NCI-H1048 (cell line): Measurements from ENCODE around the gene SORCS2.
"Not testable (repeated sequence)": the region's sequence is repeated elsewhere in the genome, so short reads cannot be mapped to it uniquely, and the experiment has no call there.

Experiments
- DNase-seq: peaks from one replicate; lab custom pipeline; 2025; lab: John Stamatoyannopoulos, UW

SORCS2 gene

GRCh38 chr4:7554905-7555304 lies 362.6 kb downstream of the SORCS2 start:
- DNase-seq = no peak

- no peak for DNase-seq
These were observed 364.2 kb downstream of the SORCS2 start for GRCh38 chr4:7556558-7556957.

GRCh38 chr4:7557456-7557855 lies 365.1 kb downstream of the SORCS2 start:
- no peak for DNase-seq

GRCh38 chr4:7558436-7558835 lies 366.1 kb downstream of the SORCS2 start:
- DNase-seq = no peak

- no peak for DNase-seq
These were observed 367.0 kb downstream of the SORCS2 start for GRCh38 chr4:7559316-7559715.

GRCh38 chr4:7559741-7560395 lies 367.5 kb downstream of the SORCS2 start:
- no peak for DNase-seq

- DNase-seq = no peak
These were observed 369.2 kb downstream of the SORCS2 start for GRCh38 chr4:7561557-7561956.

GRCh38 chr4:7564242-7564641 lies 371.9 kb downstream of the SORCS2 start:
- DNase-seq = no peak

GRCh38 chr4:7565483-7565882 lies 373.1 kb downstream of the SORCS2 start:
- no peak for DNase-seq

GRCh38 chr4:7569810-7570783 lies 377.8 kb downstream of the SORCS2 start:
- DNase-seq = no peak

GRCh38 chr4:7571001-7571400 lies 378.7 kb downstream of the SORCS2 start:
- no peak for DNase-seq

GRCh38 chr4:7571701-7572100 lies 379.4 kb downstream of the SORCS2 start:
- no peak for DNase-seq

- no peak for DNase-seq
These were observed 380.6 kb downstream of the SORCS2 start for GRCh38 chr4:7572894-7573293.

- no peak for DNase-seq
These were observed 381.3 kb downstream of the SORCS2 start for GRCh38 chr4:7573576-7574091.

- no peak for DNase-seq
These were observed 382.1 kb downstream of the SORCS2 start for GRCh38 chr4:7574287-7575014.

GRCh38 chr4:7575426-7575825 lies 383.1 kb downstream of the SORCS2 start:
- no peak for DNase-seq

- DNase-seq = not testable (repeated sequence)
These were observed 385.2 kb downstream of the SORCS2 start for GRCh38 chr4:7577361-7578039.

- no peak for DNase-seq
These were observed 389.1 kb downstream of the SORCS2 start for GRCh38 chr4:7581477-7581876.

GRCh38 chr4:7582313-7583097 lies 390.2 kb downstream of the SORCS2 start:
- DNase-seq = no peak

- no peak for DNase-seq
These were observed 391.8 kb downstream of the SORCS2 start for GRCh38 chr4:7584098-7584497.

- no peak for DNase-seq
These were observed 392.3 kb downstream of the SORCS2 start for GRCh38 chr4:7584606-7585159.
